H9 (cell line): ENCODE data around the gene PDE4B. TPM values are rescaled to one million over a fixed set of nuclear protein-coding genes. Genes with fewer than 3 reads are reported as not detected.

Experiments
- DNase-seq: peaks from one replicate; pipeline ENCODE4 v3.0.0-alpha.2; 2017
- H2AFZ ChIP-seq: one replicate; pipeline ENCODE4 v1.6.1; 2013; ENCODE audit warnings: mild to moderate bottlenecking, low read length, control low read depth, moderate library complexity
- H2AK5ac ChIP-seq: 2 replicates; pipeline ENCODE4 v1.6.1; 2013; ENCODE audit warnings: low read length, control low read depth, mixed read lengths; ENCODE audit not compliant: insufficient read length
- H2BK120ac ChIP-seq: one replicate; pipeline ENCODE4 v1.6.1; 2013; ENCODE audit warnings: low read depth, mild to moderate bottlenecking, low read length, control low read depth, inconsistent platforms; ENCODE audit not compliant: poor library complexity, severe bottlenecking
- H2BK12ac ChIP-seq: 2 replicates; pipeline ENCODE4 v1.6.1; 2013; ENCODE audit warnings: low read length, control low read depth, mixed read lengths, low read depth; ENCODE audit not compliant: insufficient read length
- H2BK15ac ChIP-seq: 2 replicates; pipeline ENCODE4 v1.6.1; 2013; ENCODE audit warnings: low read depth, low read length, control low read depth
- H2BK20ac ChIP-seq: one replicate; pipeline ENCODE4 v1.6.1; 2013; ENCODE audit warnings: low read depth, mild to moderate bottlenecking, low read length, control low read depth, inconsistent platforms; ENCODE audit not compliant: poor library complexity, severe bottlenecking
- H2BK5ac ChIP-seq: 2 replicates; pipeline ENCODE4 v1.6.1; 2013; ENCODE audit warnings: low read length, control low read depth, mixed read lengths; ENCODE audit not compliant: insufficient read length
- H3K14ac ChIP-seq: 2 replicates; pipeline ENCODE4 v1.6.1; 2013; ENCODE audit warnings: low read length, control low read depth; ENCODE audit not compliant: insufficient read depth
- H3K18ac ChIP-seq: 2 replicates; pipeline ENCODE4 v1.6.1; 2013; ENCODE audit warnings: low read depth, mild to moderate bottlenecking, mixed read lengths, low read length, control low read depth; ENCODE audit not compliant: insufficient read length
- H3K23ac ChIP-seq: 2 replicates; pipeline ENCODE4 v1.6.1; 2013; ENCODE audit warnings: low read length, control low read depth, mixed read lengths, low read depth; ENCODE audit not compliant: insufficient read length
- H3K23me2 ChIP-seq: 2 replicates; pipeline ENCODE4 v1.6.1; 2013; ENCODE audit warnings: low read depth, mild to moderate bottlenecking, mixed read lengths, low read length, control low read depth; ENCODE audit not compliant: insufficient read length, poor library complexity, severe bottlenecking
- H3K27ac ChIP-seq: 2 replicates; pipeline ENCODE4 v1.5.1; 2013; ENCODE audit warnings: low read length, control low read depth, mixed read lengths, low read depth; ENCODE audit not compliant: insufficient read length
- H3K27me3 ChIP-seq: 2 replicates; pipeline ENCODE4 v1.6.1; 2013; ENCODE audit warnings: low read length, control low read depth, inconsistent platforms; ENCODE audit not compliant: insufficient read depth
- H3K4ac ChIP-seq: 2 replicates; pipeline ENCODE4 v1.6.1; 2013; ENCODE audit warnings: low read depth, mild to moderate bottlenecking, control low read depth, inconsistent platforms, low read length, moderate library complexity
- H3K4me1 ChIP-seq: 2 replicates; pipeline ENCODE4 v1.6.1; 2013; ENCODE audit warnings: low read length, control low read depth, inconsistent platforms; ENCODE audit not compliant: insufficient read depth
- H3K4me2 ChIP-seq: 2 replicates; pipeline ENCODE4 v1.6.1; 2013; ENCODE audit warnings: low read length, control low read depth, mixed read lengths; ENCODE audit not compliant: insufficient read length, insufficient read depth
- H3K56ac ChIP-seq: 2 replicates; pipeline ENCODE4 v1.6.1; 2013; ENCODE audit warnings: low read depth, mild to moderate bottlenecking, mixed read lengths, low read length, control low read depth; ENCODE audit not compliant: insufficient read length
- H3K79me1 ChIP-seq: 2 replicates; pipeline ENCODE4 v1.6.1; 2013; ENCODE audit warnings: low read depth, mild to moderate bottlenecking, moderate library complexity, low read length, control low read depth, inconsistent platforms; ENCODE audit not compliant: insufficient read depth, poor library complexity, severe bottlenecking
- H3K79me2 ChIP-seq: 2 replicates; pipeline ENCODE4 v1.6.1; 2013; ENCODE audit warnings: low read length, control low read depth, inconsistent platforms; ENCODE audit not compliant: insufficient read depth
- H3K9ac ChIP-seq: 2 replicates; pipeline ENCODE4 v1.6.1; 2013; ENCODE audit warnings: low read length, control low read depth, mixed read lengths; ENCODE audit not compliant: insufficient read length; ENCODE audit errors: extremely low read depth
- H3K9me3 ChIP-seq: one replicate; pipeline ENCODE4 v1.6.1; 2013; ENCODE audit warnings: low read depth, low read length, inconsistent platforms; ENCODE audit not compliant: control insufficient read depth
- H3T11ph ChIP-seq: one replicate; pipeline ENCODE4 v1.6.1; 2013; ENCODE audit warnings: mild to moderate bottlenecking, low read length, control low read depth, inconsistent platforms
- H4K20me1 ChIP-seq: one replicate; pipeline ENCODE4 v1.6.1; 2013; ENCODE audit not compliant: control insufficient read depth, insufficient read length, insufficient read depth
- H4K5ac ChIP-seq: 2 replicates; pipeline ENCODE4 v1.6.1; 2013; ENCODE audit warnings: low read depth, mild to moderate bottlenecking, mixed read lengths, low read length, control low read depth; ENCODE audit not compliant: insufficient read length
- H4K8ac ChIP-seq: replicated peaks from 2 replicates; pipeline ENCODE4 v1.6.1; 2013; ENCODE audit warnings: low read length, control low read depth, mixed read lengths, low read depth; ENCODE audit not compliant: insufficient read length
- H4K91ac ChIP-seq: 2 replicates; pipeline ENCODE4 v1.6.1; 2013; ENCODE audit warnings: low read depth, mild to moderate bottlenecking, moderate library complexity, mixed read lengths, low read length, control low read depth; ENCODE audit not compliant: insufficient read length
- H3K27ac Mint-ChIP-seq, 3 experiments: 2 replicates in 2 of 3; 3 replicates in 1 of 3; pipeline ENCODE4 v1.8.0; 2020 to 2021; ENCODE audit warnings: mixed read lengths in 3 of 3, mild to moderate bottlenecking in 1 of 3, moderate library complexity in 1 of 3
- H3K27me3 Mint-ChIP-seq: 2 replicates; pipeline ENCODE4 v1.8.0; 2021; ENCODE audit warnings: low read depth, mild to moderate bottlenecking, moderate library complexity, mixed read lengths
- H3K36me3 Mint-ChIP-seq, 3 experiments: 2 replicates in 2 of 3; 3 replicates in 1 of 3; pipeline ENCODE4 v1.8.0; 2020 to 2021; ENCODE audit warnings: low read depth in 3 of 3, mixed read lengths in 3 of 3; ENCODE audit not compliant: insufficient read depth in 1 of 3
- H3K4me1 Mint-ChIP-seq, 2 experiments: 2 replicates each; pipeline ENCODE4 v1.8.0; 2020; ENCODE audit warnings: mixed read lengths in 2 of 2
- H3K4me3 Mint-ChIP-seq, 2 experiments: 2 replicates in 1 of 2; 3 replicates in 1 of 2; pipeline ENCODE4 v1.8.0; 2020 to 2021; ENCODE audit warnings: mild to moderate bottlenecking in 2 of 2, mixed read lengths in 2 of 2, moderate library complexity in 1 of 2
- H3K9me3 Mint-ChIP-seq, 2 experiments: 2 replicates in 1 of 2; 3 replicates in 1 of 2; pipeline ENCODE4 v1.8.0; 2020; ENCODE audit warnings: mild to moderate bottlenecking in 2 of 2, mixed read lengths in 2 of 2, moderate library complexity in 1 of 2
- WGBS: extraction: QIAGEN DNeasy Blood & Tissue Kit; methylation state at CpG from one replicate; pipeline ENCODE4 v1.1.7; 2013; ENCODE audit warnings: missing lambda C conversion rate, low lambda C conversion rate, mixed read lengths; ENCODE audit not compliant: insufficient read length; ENCODE audit errors: extremely low coverage; 5-methylcytosine and 5-hydroxymethylcytosine counted together
- total RNA-seq: library from RNA; stranded (reverse); gene quantifications from 2 replicates; pipeline ENCODE4 v1.2.1, GENCODE V29; 2021
- TF ChIP-seq, protein P1 (sequence below): fragments of 200-600 bp; sonication (generic); conservative IDR thresholded peaks from 3 replicates; pipeline ENCODE4 v1.8.0; 2021; ENCODE audit warnings: antibody characterized with exemption, mild to moderate bottlenecking

The PDE4B gene
- total RNA-seq, 1 experiment from 2014 or later, result 19.8 TPM

DNA sequence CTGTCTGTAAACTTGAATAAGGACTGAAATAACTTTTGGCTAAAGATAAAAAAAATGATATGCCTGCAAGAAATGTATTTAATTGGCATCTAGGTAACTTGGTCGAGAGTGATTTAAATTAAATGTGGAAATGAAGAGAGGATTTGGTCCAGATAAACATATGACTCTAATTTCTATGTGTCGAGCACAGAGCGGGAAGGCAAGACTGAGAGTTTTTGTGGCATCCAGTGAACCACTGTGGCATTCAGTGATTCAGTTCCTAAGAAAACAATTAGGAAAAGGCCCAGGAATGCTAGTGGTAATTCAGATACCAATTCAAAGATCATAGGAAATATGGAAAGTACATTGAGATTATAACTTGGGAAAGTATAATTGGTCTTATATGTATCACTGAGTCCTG, 39.6 kb downstream of the PDE4B start:
- no CpG with 5 or more reads among the region's 3 CpGs for WGBS
- Histone ChIP-seq H3K27me3 (no peaks in the 10 kb centered on the region), H3K23ac (no peak overlapping the region), H3K14ac (no peak overlapping the region), H2BK120ac (no peak overlapping the region), H3K23me2 (no peaks in the 10 kb centered on the region), H3K9ac (no peak overlapping the region), H4K8ac (no peak overlapping the region), H2BK20ac (no peak overlapping the region), H3K79me1 (no peaks in the 10 kb centered on the region), H3T11ph (no peak overlapping the region), H2BK12ac (no peak overlapping the region), H2BK15ac (no peak overlapping the region), H3K18ac (no peak overlapping the region), H4K5ac (no peak overlapping the region), H2AFZ (no peak overlapping the region), H3K4ac (no peak overlapping the region), H3K56ac (no peak overlapping the region), H3K4me1 (no peaks in the 10 kb centered on the region), H2BK5ac (no peak overlapping the region), H2AK5ac (no peak overlapping the region), H3K9me3 (no peaks in the 10 kb centered on the region), H3K27ac (no peak overlapping the region), H4K91ac (no peak overlapping the region), H4K20me1 (no peaks in the 10 kb centered on the region), H3K4me2 (no peak overlapping the region), H3K79me2 (no peaks in the 10 kb centered on the region)
- Mint-ChIP-seq H3K27me3 (no peaks in the 10 kb centered on the region), H3K27ac (no peak overlapping the region), H3K4me1 (no peaks in the 10 kb centered on the region), H3K9me3 (no peaks in the 10 kb centered on the region), H3K4me3 (no peak overlapping the region), H3K36me3 (no peaks in the 10 kb centered on the region)
- TF ChIP-seq, protein P1, sequence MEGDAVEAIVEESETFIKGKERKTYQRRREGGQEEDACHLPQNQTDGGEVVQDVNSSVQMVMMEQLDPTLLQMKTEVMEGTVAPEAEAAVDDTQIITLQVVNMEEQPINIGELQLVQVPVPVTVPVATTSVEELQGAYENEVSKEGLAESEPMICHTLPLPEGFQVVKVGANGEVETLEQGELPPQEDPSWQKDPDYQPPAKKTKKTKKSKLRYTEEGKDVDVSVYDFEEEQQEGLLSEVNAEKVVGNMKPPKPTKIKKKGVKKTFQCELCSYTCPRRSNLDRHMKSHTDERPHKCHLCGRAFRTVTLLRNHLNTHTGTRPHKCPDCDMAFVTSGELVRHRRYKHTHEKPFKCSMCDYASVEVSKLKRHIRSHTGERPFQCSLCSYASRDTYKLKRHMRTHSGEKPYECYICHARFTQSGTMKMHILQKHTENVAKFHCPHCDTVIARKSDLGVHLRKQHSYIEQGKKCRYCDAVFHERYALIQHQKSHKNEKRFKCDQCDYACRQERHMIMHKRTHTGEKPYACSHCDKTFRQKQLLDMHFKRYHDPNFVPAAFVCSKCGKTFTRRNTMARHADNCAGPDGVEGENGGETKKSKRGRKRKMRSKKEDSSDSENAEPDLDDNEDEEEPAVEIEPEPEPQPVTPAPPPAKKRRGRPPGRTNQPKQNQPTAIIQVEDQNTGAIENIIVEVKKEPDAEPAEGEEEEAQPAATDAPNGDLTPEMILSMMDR, result no peak
- DNase-seq, result no peak
